Spleen (tissue), 3 donors: ENCODE measurements around the gene RTN3.

Experiments
- POLR2A ChIP-seq, 3 donors: fragments of 450-650 bp; IDR thresholded peaks; one replicate each; pipeline ENCODE4 v1.5.1; 2017; ENCODE audit warnings: antibody characterized with exemption in 3 of 3, mild to moderate bottlenecking in 1 of 3
- POLR2AphosphoS5 ChIP-seq, 3 donors: sonication (generic); formaldehyde crosslinking; IDR thresholded peaks; one replicate each; pipeline ENCODE4 v1.5.1; 2017; ENCODE audit warnings: antibody characterized with exemption in 3 of 3

DNA sequence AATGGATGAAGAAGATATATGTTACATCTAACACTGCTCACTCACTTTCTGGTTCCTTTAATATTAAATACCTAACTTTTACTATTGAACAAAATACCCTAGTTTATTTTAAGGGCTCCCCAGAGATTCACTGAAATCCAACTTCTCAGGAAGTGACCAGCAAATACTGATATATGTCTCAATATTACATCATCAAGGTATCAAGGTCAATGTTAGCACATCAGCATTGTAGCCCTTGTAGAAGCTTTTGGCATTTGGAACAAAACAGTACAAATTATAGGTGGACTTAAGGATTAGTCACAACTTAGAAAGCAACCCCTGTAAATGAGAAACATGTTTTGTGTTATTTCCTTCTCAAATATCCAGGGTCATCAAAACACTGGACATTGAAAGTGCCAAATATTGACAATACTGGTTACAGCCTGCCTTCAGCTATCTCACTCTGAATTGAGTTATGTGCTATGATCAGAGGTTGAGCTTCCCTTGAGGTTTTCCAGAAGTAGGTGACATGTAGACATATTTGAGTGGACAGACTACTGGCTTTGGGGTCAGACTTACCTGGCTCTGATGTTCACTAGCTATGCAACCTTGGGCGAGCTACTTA, 8.3 kb upstream of the RTN3 start:
- TF ChIP-seq POLR2A (IDR thresholded peaks at IDR 0.05) (no peak), POLR2AphosphoS5 (IDR thresholded peaks at IDR 0.05) (no peak)
